Kidney tubule cell (primary cell): ENCODE results near the gene ATP6V0B.

Source experiments
- DNase-seq: peaks from one replicate; pipeline ENCODE4 v3.0.0-alpha.2; 2018; ENCODE audit warnings: low spot score

ATP6V0B gene

GRCh38 chr1:43974443-43975248 lies at the start of gene ATP6V0B:
Gene ATP6V0B, plus strand, starts transcription at chr1:43974960. Its CDS starts 81 bp downstream, at chr1:43975041.
- peak; percentile 94 for DNase-seq

- no peak for DNase-seq
Observed at GRCh38 chr1:43925846-43926245, 48.9 kb upstream of the ATP6V0B start.

- no peak for DNase-seq
Observed at GRCh38 chr1:43930168-43930948, 44.4 kb upstream of the ATP6V0B start.

- DNase-seq = no peak
Observed at GRCh38 chr1:43930949-43931275, 43.8 kb upstream of the ATP6V0B start.

- no peak for DNase-seq
Observed at GRCh38 chr1:43931711-43932660, 42.8 kb upstream of the ATP6V0B start.

GRCh38 chr1:43932786-43933385 lies 41.9 kb upstream of the ATP6V0B start:
- DNase-seq = peak; percentile 59

- DNase-seq = peak; percentile 40
Observed at GRCh38 chr1:43933386-43934100, 41.2 kb upstream of the ATP6V0B start, which contains the start of gene ARTN. Gene ARTN, plus strand, starts transcription at chr1:43933801. Its CDS starts 1,856 bp downstream, at chr1:43935657.

GRCh38 chr1:43934101-43934985 lies 40.4 kb upstream of the ATP6V0B start:
- peak; percentile 63 for DNase-seq

GRCh38 chr1:43934986-43935324 lies 39.8 kb upstream of the ATP6V0B start:
- no peak for DNase-seq

GRCh38 chr1:43935711-43936427 lies 38.9 kb upstream of the ATP6V0B start:
- DNase-seq = peak; percentile 78

GRCh38 chr1:43936431-43937151 lies 38.2 kb upstream of the ATP6V0B start:
- DNase-seq = peak; percentile 52

GRCh38 chr1:43937179-43937865 lies 37.4 kb upstream of the ATP6V0B start:
- DNase-seq = peak; percentile 95

- DNase-seq = no peak
Observed at GRCh38 chr1:43938383-43938782, 36.4 kb upstream of the ATP6V0B start.

GRCh38 chr1:43938892-43939587 lies 35.7 kb upstream of the ATP6V0B start:
- no peak for DNase-seq

GRCh38 chr1:43942411-43942810 lies 32.3 kb upstream of the ATP6V0B start:
- no peak for DNase-seq

- DNase-seq = no peak
Observed at GRCh38 chr1:43944860-43945259, 29.9 kb upstream of the ATP6V0B start.

GRCh38 chr1:43945674-43946235 lies 29.0 kb upstream of the ATP6V0B start:
- DNase-seq = no peak
